GM10266 (cell line): Measurements from ENCODE around the gene UBR3.
A peak's percentile ranks its signal among the peaks of the same experiment; 100 is the strongest.
"Not testable (repeated sequence)": the region's sequence is repeated elsewhere in the genome, so short reads cannot be mapped to it uniquely, and the experiment has no call there.

Source experiments
- DNase-seq: peaks from one replicate; pipeline ENCODE4 v3.0.0; 2012; ENCODE audit errors: extremely low spot score
- CTCF ChIP-seq: IDR thresholded peaks from 2 replicates; pipeline ENCODE4 v1.5.1; 2012; ENCODE audit warnings: mild to moderate bottlenecking, low read depth; ENCODE audit not compliant: control insufficient read depth, insufficient read depth; ENCODE audit errors: missing control alignments

Gene UBR3

GRCh38 chr2:169797601-169798000 is 29.7 kb upstream of the UBR3 start:
- no peak for TF ChIP-seq CTCF
- DNase-seq, result no peak

GRCh38 chr2:169798397-169798717 is 28.9 kb upstream of the UBR3 start:
- DNase-seq, result no peak
- no peak for TF ChIP-seq CTCF

- no peak for TF ChIP-seq CTCF
- DNase-seq, result peak; percentile 95
These were observed 28.3 kb upstream of the UBR3 start, which contains the start of gene SSB for GRCh38 chr2:169798718-169799592. Gene SSB, plus strand, starts transcription at chr2:169798871. Its CDS starts 2,090 bp downstream, at chr2:169800961.

- DNase-seq, result no peak
- TF ChIP-seq CTCF, result no peak
These were observed 23.8 kb upstream of the UBR3 start for GRCh38 chr2:169803480-169803879.

- TF ChIP-seq CTCF, result no peak
- no peak for DNase-seq
These were observed 20.7 kb upstream of the UBR3 start for GRCh38 chr2:169806586-169806985.

GRCh38 chr2:169808221-169808620 is 19.0 kb upstream of the UBR3 start:
- TF ChIP-seq CTCF, result no peak
- no peak for DNase-seq

GRCh38 chr2:169815849-169816248 is 11.4 kb upstream of the UBR3 start:
- no peak for TF ChIP-seq CTCF
- no peak for DNase-seq

- DNase-seq, result not testable (repeated sequence)
These were observed 10.3 kb upstream of the UBR3 start for GRCh38 chr2:169816961-169817360.

- not testable (repeated sequence) for DNase-seq
These were observed 9.9 kb upstream of the UBR3 start for GRCh38 chr2:169817369-169817768.
